ENCODE measurements around the gene ATF5. TPM values are rescaled to one million over a fixed set of nuclear protein-coding genes. Genes with fewer than 3 reads are reported as not detected.
"Not testable (repeated sequence)": the region's sequence is repeated elsewhere in the genome, so short reads cannot be mapped to it uniquely, and the experiment has no call there.

Gene ATF5
- total and polyA plus RNA-seq, 7 experiments from 2014 or later: 1.6 to 16.1 (median 7.1) TPM

DNA sequence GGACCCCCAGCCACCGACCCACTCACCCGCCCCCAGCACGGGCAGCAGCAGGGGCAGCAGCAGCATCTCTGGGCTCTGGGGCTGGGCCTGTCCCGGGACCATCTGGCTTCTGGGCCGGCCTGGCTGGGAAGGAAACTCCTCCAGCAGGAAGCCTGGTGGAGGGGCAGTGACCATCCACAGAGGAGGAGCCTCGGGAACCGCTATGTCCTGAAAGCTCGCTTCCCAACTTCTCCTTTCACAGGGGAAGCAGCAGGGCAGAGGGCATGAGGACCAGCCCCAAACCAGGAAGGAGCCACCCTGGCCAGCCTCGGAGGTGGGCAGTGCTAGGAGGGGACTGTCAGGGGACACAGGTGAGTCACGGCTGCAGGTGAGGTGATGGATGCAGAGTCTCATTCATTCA lies 32.0 kb downstream of the ATF5 start, which contains the start of gene SIGLEC11:
Gene SIGLEC11 (minus strand): TSS at position 193 of the 400 bp plus-strand sequence. CDS start 91 bp downstream, at position 102.
- H3K36me3 Mint-ChIP-seq; H3K36me3 ChIP-seq (ENCODE audit: control insufficient read depth in 2 of 3, insufficient read depth in 3 of 3, low read length in 3 of 3); H3K27ac Mint-ChIP-seq; intact Hi-C loops (cut with micrococcal nuclease); H3K9me3 ChIP-seq (ENCODE audit: control insufficient read depth in 2 of 3, low read length in 3 of 3); H3K4me1 Mint-ChIP-seq; H3K27me3 ChIP-seq (ENCODE audit: control insufficient read depth in 2 of 2, insufficient read depth in 2 of 2, low read length in 2 of 2); CTCF ChIA-PET; H3K27ac ChIP-seq (ENCODE audit: low read depth, low read length); H3K9me3 Mint-ChIP-seq; H3K4me3 ChIP-seq (ENCODE audit: low read length); DNase-seq; H3K4me3 Mint-ChIP-seq; POLR2A ChIA-PET; H3K4me1 ChIP-seq (ENCODE audit: control insufficient read depth in 2 of 2, insufficient read depth in 2 of 2, low read length in 2 of 2): not testable (repeated sequence)
- H3K27me3 Mint-ChIP-seq: peaks cover 0 to 18% (median 9%) of the 10 kb centered on the region in 5 donors
- peak; percentile 18 for ATAC-seq

DNA sequence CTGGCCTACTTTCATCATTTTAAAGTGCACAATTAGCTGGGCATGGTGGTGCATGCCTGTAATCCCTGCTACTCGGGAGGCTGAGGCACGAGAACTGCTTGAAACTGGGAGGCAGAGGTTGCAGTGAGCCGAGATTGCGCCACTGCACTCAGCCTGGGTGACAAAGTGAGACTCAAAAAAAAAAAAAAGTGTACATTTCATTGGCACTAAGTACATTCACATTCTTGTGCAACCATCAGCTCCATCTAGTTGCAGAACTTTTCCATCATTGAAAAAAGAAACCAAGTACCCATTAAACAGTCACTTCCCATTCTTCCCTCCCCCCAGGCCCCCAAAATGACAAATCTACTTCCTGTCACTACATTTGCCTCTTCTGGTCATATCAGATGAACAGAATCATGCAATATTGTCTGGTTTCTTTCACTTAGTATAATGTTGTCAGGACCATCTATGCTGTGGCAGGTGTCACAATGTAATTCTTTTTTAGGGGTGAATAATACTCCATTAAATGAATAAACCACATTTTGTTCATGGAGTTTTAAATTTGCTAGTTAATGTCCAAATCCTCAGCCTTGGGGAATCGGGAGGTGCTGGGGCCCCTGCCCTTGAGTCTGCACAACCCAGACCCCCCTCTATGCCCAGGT lies 39.4 kb downstream of the ATF5 start:
- H3K27me3 ChIP-seq (ENCODE audit: control insufficient read depth in 2 of 2, insufficient read depth in 2 of 2, low read length in 2 of 2): no peaks in the 10 kb centered on the region
- Mint-ChIP-seq H3K27me3 (peaks cover 0 to 18% (median 13%) of the 10 kb centered on the region in 5 donors), H3K4me1 (peaks cover 0 to 9% (median 4%) of the 10 kb centered on the region in 7 donors), H3K27ac (no peak overlapping the region), H3K9me3 (peaks cover 0 to 2% (median 0%) of the 10 kb centered on the region in 11 donors), H3K36me3 (peaks cover 0 to 2% (median 0%) of the 10 kb centered on the region in 5 donors), H3K4me3 (no peak overlapping the region)
- POLR2A ChIA-PET: interaction anchor here (0.8 kb wide), 1 partner anchor 27 kb away, joined by 5 read pairs; no protein-coding TSS in a partner anchor
- ATAC-seq: peak; percentile 32
- H3K36me3 ChIP-seq (ENCODE audit: control insufficient read depth in 2 of 3, insufficient read depth in 3 of 3, low read length in 3 of 3): peaks cover 0 to 5% (median 0%) of the 10 kb centered on the region in 3 experiments
- H3K4me1 ChIP-seq (ENCODE audit: control insufficient read depth in 2 of 2, insufficient read depth in 2 of 2, low read length in 2 of 2): no peaks in the 10 kb centered on the region
- DNase-seq: no peak
- no peak overlapping the region for H3K27ac ChIP-seq (ENCODE audit: low read depth, low read length)
- no peak overlapping the region for H3K4me3 ChIP-seq (ENCODE audit: low read length)
- no peaks in the 10 kb centered on the region for H3K9me3 ChIP-seq (ENCODE audit: control insufficient read depth in 2 of 3, low read length in 3 of 3)
- CTCF ChIA-PET: interaction anchor here (0.9 kb wide), 1 partner anchor 14 kb away, joined by 5 read pairs; no protein-coding TSS in a partner anchor
- intact Hi-C loops (cut with micrococcal nuclease): no loop called here

DNA sequence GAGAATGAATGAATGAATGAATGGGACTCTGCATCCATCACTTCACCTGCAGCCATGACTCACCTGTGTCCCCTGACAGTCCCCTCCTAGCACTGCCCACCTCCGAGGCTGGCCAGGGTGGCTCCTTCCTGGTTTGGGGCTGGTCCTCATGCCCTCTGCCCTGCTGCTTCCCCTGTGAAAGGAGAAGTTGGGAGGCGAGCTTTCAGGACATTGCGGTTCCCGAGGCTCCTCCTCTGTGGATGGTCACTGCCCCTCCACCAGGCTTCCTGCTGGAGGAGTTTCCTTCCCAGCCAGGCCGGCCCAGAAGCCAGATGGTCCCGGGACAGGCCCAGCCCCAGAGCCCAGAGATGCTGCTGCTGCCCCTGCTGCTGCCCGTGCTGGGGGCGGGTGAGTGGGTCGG lies 40.4 kb downstream of the ATF5 start:
- H3K36me3 ChIP-seq (ENCODE audit: control insufficient read depth in 2 of 3, insufficient read depth in 3 of 3, low read length in 3 of 3); H3K9me3 Mint-ChIP-seq; H3K27ac Mint-ChIP-seq; H3K9me3 ChIP-seq (ENCODE audit: control insufficient read depth in 2 of 3, low read length in 3 of 3); H3K4me3 ChIP-seq (ENCODE audit: low read length); H3K36me3 Mint-ChIP-seq; H3K4me3 Mint-ChIP-seq; H3K27ac ChIP-seq (ENCODE audit: low read depth, low read length); intact Hi-C loops (cut with micrococcal nuclease); CTCF ChIA-PET; H3K27me3 ChIP-seq (ENCODE audit: control insufficient read depth in 2 of 2, insufficient read depth in 2 of 2, low read length in 2 of 2); DNase-seq; H3K4me1 ChIP-seq (ENCODE audit: control insufficient read depth in 2 of 2, insufficient read depth in 2 of 2, low read length in 2 of 2): not testable (repeated sequence)
- POLR2A ChIA-PET: interaction anchor here (0.8 kb wide), 1 partner anchor 26 kb away, joined by 5 read pairs; no protein-coding TSS in a partner anchor
- Mint-ChIP-seq H3K4me1 (peaks cover 0 to 11% (median 5%) of the 10 kb centered on the region in 7 donors), H3K27me3 (peaks cover 0 to 18% (median 10%) of the 10 kb centered on the region in 5 donors)
- ATAC-seq: peak; percentile 66

DNA sequence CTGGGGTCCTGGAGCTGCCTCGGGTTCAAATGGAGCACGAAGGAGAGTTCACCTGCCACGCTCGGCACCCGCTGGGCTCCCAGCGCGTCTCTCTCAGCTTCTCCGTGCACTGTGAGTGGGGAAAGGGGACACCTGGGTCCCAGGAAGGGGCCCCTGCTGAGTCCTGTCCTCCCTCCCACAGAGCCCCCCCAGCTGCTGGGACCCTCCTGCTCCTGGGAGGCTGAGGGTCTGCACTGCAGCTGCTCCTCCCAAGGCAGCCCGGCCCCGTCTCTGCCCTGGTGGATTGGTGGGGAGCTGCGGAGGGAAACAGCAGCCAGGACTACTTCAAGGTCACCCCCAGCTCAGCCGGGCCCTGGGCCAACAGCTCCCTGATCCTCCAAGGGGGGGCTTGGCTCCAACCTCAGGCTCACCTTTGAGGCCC lies 43.0 kb downstream of the ATF5 start:
- peaks cover 2 to 21% (median 5%) of the 10 kb centered on the region in 5 donors for H3K36me3 Mint-ChIP-seq
- no peaks in the 10 kb centered on the region for H3K27me3 ChIP-seq (ENCODE audit: control insufficient read depth in 2 of 2, insufficient read depth in 2 of 2, low read length in 2 of 2)
- ChIA-PET CTCF (no interaction called here), POLR2A (no interaction called here)
- H3K4me1 Mint-ChIP-seq: peaks cover 0 to 9% (median 5%) of the 10 kb centered on the region in 7 donors
- no peak for DNase-seq
- no peak overlapping the region for H3K4me3 Mint-ChIP-seq
- H3K4me1 ChIP-seq (ENCODE audit: control insufficient read depth in 2 of 2, insufficient read depth in 2 of 2, low read length in 2 of 2): no peaks in the 10 kb centered on the region
- peaks cover 0 to 2% (median 0%) of the 10 kb centered on the region in 11 donors for H3K9me3 Mint-ChIP-seq
- no peak overlapping the region for H3K27ac Mint-ChIP-seq
- H3K4me3 ChIP-seq (ENCODE audit: low read length): no peak overlapping the region
- H3K9me3 ChIP-seq (ENCODE audit: control insufficient read depth in 2 of 3, low read length in 3 of 3): no peaks in the 10 kb centered on the region
- H3K36me3 ChIP-seq (ENCODE audit: control insufficient read depth in 2 of 3, insufficient read depth in 3 of 3, low read length in 3 of 3): peaks cover 3 to 23% (median 7%) of the 10 kb centered on the region in 3 experiments
- H3K27me3 Mint-ChIP-seq: peaks cover 0 to 9% (median 0%) of the 10 kb centered on the region in 5 donors
- no peak for ATAC-seq
- intact Hi-C loops (cut with micrococcal nuclease): no loop called here
- no peak overlapping the region for H3K27ac ChIP-seq (ENCODE audit: low read depth, low read length)

DNA sequence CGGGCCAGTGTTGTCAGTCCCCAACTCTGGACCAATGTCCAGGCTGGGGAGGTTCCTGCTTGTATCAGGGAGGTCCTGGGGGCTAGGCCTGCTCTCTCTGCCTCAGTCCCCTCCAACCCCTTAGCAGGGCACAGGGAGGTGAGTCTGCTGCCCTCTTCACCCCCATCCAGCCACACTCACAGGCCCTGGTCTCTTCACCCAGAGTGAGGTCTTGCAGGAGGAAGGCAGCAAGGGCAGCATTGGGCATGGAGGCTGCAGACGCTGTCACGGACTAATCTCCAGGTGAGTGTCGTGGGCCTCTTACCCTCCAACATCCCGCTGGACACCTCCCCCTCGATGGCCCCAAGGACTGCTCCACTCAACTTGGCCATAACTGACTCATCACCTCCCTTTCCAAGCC lies 43.8 kb downstream of the ATF5 start:
- Mint-ChIP-seq H3K4me3 (no peak overlapping the region), H3K36me3 (peaks cover 2 to 29% (median 7%) of the 10 kb centered on the region in 5 donors), H3K9me3 (peaks cover 0 to 2% (median 0%) of the 10 kb centered on the region in 11 donors), H3K27me3 (peaks cover 0 to 9% (median 0%) of the 10 kb centered on the region in 5 donors), H3K27ac (peak overlapping the region in 1 of 9 donors; percentile 42), H3K4me1 (peaks cover 0 to 9% (median 5%) of the 10 kb centered on the region in 7 donors)
- Histone ChIP-seq H3K4me1 (ENCODE audit: control insufficient read depth in 2 of 2, insufficient read depth in 2 of 2, low read length in 2 of 2) (no peaks in the 10 kb centered on the region), H3K27me3 (ENCODE audit: control insufficient read depth in 2 of 2, insufficient read depth in 2 of 2, low read length in 2 of 2) (no peaks in the 10 kb centered on the region), H3K4me3 (ENCODE audit: low read length) (no peak overlapping the region), H3K9me3 (ENCODE audit: control insufficient read depth in 2 of 3, low read length in 3 of 3) (no peaks in the 10 kb centered on the region), H3K36me3 (ENCODE audit: control insufficient read depth in 2 of 3, insufficient read depth in 3 of 3, low read length in 3 of 3) (peaks cover 3 to 32% (median 7%) of the 10 kb centered on the region in 3 experiments), H3K27ac (ENCODE audit: low read depth, low read length) (no peak overlapping the region)
- POLR2A ChIA-PET: no interaction called here
- intact Hi-C loops (cut with micrococcal nuclease): no loop called here
- CTCF ChIA-PET: no interaction called here
- DNase-seq: no peak
- ATAC-seq: no peak

DNA sequence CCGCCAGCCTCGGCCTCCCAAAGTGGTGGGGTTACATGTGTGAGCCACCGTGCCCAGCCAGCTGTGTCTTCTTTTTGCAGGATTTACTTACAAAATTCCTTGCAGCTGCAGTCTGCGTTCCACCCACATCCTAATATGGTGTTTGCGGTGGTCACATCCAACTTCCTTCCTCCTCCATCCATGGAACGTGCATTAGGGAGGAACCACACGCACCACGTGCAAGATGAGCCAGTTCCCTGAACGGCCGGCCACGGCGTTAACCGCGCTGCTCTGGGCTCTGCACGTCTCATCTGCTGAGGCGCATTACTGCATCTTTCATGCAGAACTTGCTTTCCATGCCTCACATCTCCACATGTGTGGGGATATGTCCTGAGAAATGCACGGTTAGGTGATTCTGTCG lies 45.0 kb downstream of the ATF5 start:
- H3K9me3 Mint-ChIP-seq: peaks cover 0 to 2% (median 0%) of the 10 kb centered on the region in 11 donors
- Histone ChIP-seq H3K27ac (ENCODE audit: low read depth, low read length) (no peak overlapping the region), H3K9me3 (ENCODE audit: control insufficient read depth in 2 of 3, low read length in 3 of 3) (no peaks in the 10 kb centered on the region), H3K4me3 (ENCODE audit: low read length) (no peak overlapping the region), H3K4me1 (ENCODE audit: control insufficient read depth in 2 of 2, insufficient read depth in 2 of 2, low read length in 2 of 2) (no peaks in the 10 kb centered on the region), H3K36me3 (ENCODE audit: control insufficient read depth in 2 of 3, insufficient read depth in 3 of 3, low read length in 3 of 3) (peaks cover 3 to 43% (median 7%) of the 10 kb centered on the region in 3 experiments), H3K27me3 (ENCODE audit: control insufficient read depth in 2 of 2, insufficient read depth in 2 of 2, low read length in 2 of 2) (no peaks in the 10 kb centered on the region)
- peak overlapping the region in 1 of 9 donors; percentile 28 for H3K27ac Mint-ChIP-seq
- H3K4me1 Mint-ChIP-seq: peaks cover 0 to 9% (median 5%) of the 10 kb centered on the region in 7 donors
- ChIA-PET CTCF (no interaction called here), POLR2A (no interaction called here)
- ATAC-seq (no peak), DNase-seq (no peak)
- H3K27me3 Mint-ChIP-seq: peaks cover 0 to 2% (median 0%) of the 10 kb centered on the region in 5 donors
- no peak overlapping the region for H3K4me3 Mint-ChIP-seq
- H3K36me3 Mint-ChIP-seq: peaks cover 2 to 31% (median 7%) of the 10 kb centered on the region in 5 donors
- intact Hi-C loops (cut with micrococcal nuclease): no loop called here

Measured in naive thymus-derived CD4-positive, alpha-beta T cell (primary cell).